Tibial nerve (tissue), 4 donors: ENCODE data around the gene CFAP299. TPM values are rescaled to one million over a fixed set of nuclear protein-coding genes. Genes with fewer than 3 reads are reported as not detected.

ENCODE experiments used
- DNase-seq, 2 donors: peaks; one replicate each; pipeline ENCODE4 v3.0.0-alpha.2; 2019; ENCODE audit warnings: low spot score in 2 of 2
- H3K27ac ChIP-seq, 4 donors: fragments of 200-600 bp; sonication (generic) in 3 of 4; one replicate each; pipeline ENCODE4 v1.5.1; 2017 to 2019; ENCODE audit warnings: mild to moderate bottlenecking in 1 of 4
- H3K27me3 ChIP-seq, 2 donors: fragments of 200-600 bp; sonication (generic) in 1 of 2; one replicate each; pipeline versions ENCODE4 v1.5.1 to v1.6.0; 2017 to 2019
- H3K36me3 ChIP-seq, 3 donors: fragments of 200-600 bp; sonication (generic); one replicate each; pipeline ENCODE4 v1.5.1; 2018 to 2019
- H3K4me1 ChIP-seq, 4 donors: fragments of 200-600 bp; sonication (generic) in 3 of 4; one replicate each; pipeline ENCODE4 v1.5.1; 2017 to 2019
- H3K4me3 ChIP-seq, 4 donors: fragments of 200-600 bp; sonication (generic) in 3 of 4; one replicate each; pipeline ENCODE4 v1.5.1; 2017 to 2019; ENCODE audit warnings: mild to moderate bottlenecking in 1 of 4, moderate library complexity in 1 of 4
- H3K9me3 ChIP-seq, 4 donors: fragments of 200-600 bp; sonication (generic) in 3 of 4; one replicate each; pipeline ENCODE4 v1.5.1; 2017 to 2019
- EP300 ChIP-seq, 2 donors: sonication (generic); formaldehyde crosslinking; IDR thresholded peaks; one replicate each; pipeline ENCODE4 v1.6.1; 2017; ENCODE audit warnings: antibody characterized with exemption in 2 of 2, mild to moderate bottlenecking in 1 of 2
- POLR2A ChIP-seq, 2 donors: fragments of 450-650 bp; IDR thresholded peaks; one replicate each; pipeline ENCODE4 v1.6.1; 2017; ENCODE audit warnings: antibody characterized with exemption in 2 of 2, mild to moderate bottlenecking in 2 of 2, moderate library complexity in 2 of 2
- WGBS, 2 donors: methylation state at CpG; one replicate each; pipeline ENCODE4 v1.1.5; 2018; 5-methylcytosine and 5-hydroxymethylcytosine counted together
- total RNA-seq, 4 donors: library from RNA; depleted of rRNA; stranded (reverse); fragments of >200 nt; gene quantifications; one replicate each; pipeline ENCODE4 v1.1.0, GENCODE V29; 2016
- TF ChIP-seq, protein P1 (sequence below), 5 experiments: fragments of 200-600 bp in 3 of 5; fragments of 450-650 bp in 2 of 5; sonication (generic) in 3 of 5; IDR thresholded peaks; one replicate each; pipeline ENCODE4 v1.5.1; 2016 to 2019; ENCODE audit warnings: antibody characterized with exemption in 5 of 5, mild to moderate bottlenecking in 3 of 5, moderate library complexity in 2 of 5

CFAP299 gene
- total RNA-seq, 4 donors from 2014 or later = under 0.01 to 0.87 (median 0.39) TPM; not detected in 1

DNA sequence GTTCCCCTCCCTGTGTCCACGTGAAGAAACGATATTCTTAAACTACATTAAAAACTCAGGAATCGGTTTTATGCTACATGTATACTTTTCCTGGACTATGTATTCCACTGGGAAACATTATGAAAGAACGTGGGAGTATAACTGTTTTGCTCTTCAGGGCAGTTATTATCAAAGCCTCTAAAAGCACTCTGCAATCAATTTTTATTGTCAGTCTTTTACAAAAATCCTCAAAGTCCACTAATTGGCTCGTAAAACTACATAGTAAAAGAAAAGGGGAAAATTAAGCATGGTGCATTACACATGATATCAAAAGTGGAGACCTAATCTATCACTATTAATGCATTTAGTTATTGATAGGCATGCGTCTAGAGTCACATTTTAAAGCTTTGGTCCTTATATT, 11.4 kb upstream of the CFAP299 start:
- 59 to 67% methylated on average over 6 of the region's 6 CpGs for whole genome bisulfite sequencing, 2 donors
- H3K36me3 ChIP-seq = no peaks in the 10 kb centered on the region
- TF ChIP-seq POLR2A (IDR thresholded peaks at IDR 0.05) = no peak
- no peak for TF ChIP-seq EP300 (IDR thresholded peaks at IDR 0.05)
- TF ChIP-seq, protein P1, sequence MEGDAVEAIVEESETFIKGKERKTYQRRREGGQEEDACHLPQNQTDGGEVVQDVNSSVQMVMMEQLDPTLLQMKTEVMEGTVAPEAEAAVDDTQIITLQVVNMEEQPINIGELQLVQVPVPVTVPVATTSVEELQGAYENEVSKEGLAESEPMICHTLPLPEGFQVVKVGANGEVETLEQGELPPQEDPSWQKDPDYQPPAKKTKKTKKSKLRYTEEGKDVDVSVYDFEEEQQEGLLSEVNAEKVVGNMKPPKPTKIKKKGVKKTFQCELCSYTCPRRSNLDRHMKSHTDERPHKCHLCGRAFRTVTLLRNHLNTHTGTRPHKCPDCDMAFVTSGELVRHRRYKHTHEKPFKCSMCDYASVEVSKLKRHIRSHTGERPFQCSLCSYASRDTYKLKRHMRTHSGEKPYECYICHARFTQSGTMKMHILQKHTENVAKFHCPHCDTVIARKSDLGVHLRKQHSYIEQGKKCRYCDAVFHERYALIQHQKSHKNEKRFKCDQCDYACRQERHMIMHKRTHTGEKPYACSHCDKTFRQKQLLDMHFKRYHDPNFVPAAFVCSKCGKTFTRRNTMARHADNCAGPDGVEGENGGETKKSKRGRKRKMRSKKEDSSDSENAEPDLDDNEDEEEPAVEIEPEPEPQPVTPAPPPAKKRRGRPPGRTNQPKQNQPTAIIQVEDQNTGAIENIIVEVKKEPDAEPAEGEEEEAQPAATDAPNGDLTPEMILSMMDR (IDR thresholded peaks at IDR 0.05) = no peak

DNA sequence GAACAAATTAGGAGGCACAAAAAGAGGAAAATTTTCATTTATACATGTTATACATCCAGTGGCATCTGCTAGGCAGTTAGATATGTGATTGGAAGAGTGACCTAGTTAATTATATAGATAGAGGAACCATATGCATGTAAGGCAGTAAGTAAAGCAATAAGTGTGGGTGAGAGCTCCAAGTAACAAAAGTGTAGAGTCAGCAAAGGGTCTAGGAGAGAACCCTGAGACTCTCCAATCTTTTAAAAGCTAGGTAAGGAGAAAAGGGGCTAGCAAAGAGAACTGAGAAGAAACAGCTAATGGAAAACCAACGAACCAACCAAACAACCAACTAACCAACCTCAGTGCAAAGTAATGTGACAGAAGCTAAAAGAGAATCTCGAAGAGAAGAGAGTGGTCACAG, 3.8 kb upstream of the CFAP299 start:
- WGBS, 2 donors = 75 to 80% methylated on average over 2 of the region's 2 CpGs

More for the DNA sequence above, 11.4 kb upstream of the CFAP299 start:
- no peak overlapping the region for H3K27ac ChIP-seq
- H3K27me3 ChIP-seq = no peaks in the 10 kb centered on the region
- no peak overlapping the region for H3K4me3 ChIP-seq
- no peak for DNase-seq
- H3K9me3 ChIP-seq = no peaks in the 10 kb centered on the region
- H3K4me1 ChIP-seq = no peaks in the 10 kb centered on the region

DNA sequence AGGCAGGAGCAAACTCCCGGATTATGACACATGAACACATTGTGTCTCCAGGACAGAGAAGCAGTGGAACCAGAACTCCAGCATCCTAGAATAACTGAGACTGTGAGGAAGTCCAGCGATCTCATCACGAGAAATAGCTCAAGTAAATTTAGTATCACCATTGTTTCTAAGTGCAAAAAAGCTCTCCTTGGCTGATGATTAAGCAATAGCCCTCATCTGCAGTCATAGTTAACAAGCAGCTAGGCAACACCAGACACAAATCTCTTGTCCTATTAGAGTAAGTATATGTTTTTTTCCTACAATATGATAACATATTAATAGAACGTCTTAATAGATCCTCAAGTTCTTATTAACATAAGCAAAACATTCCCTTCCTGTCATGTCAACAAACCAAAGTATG, 2.4 kb upstream of the CFAP299 start:
- H3K9me3 ChIP-seq = no peaks in the 10 kb centered on the region
- no peak for TF ChIP-seq POLR2A (IDR thresholded peaks at IDR 0.05)
- no peak for TF ChIP-seq EP300 (IDR thresholded peaks at IDR 0.05)
- TF ChIP-seq, protein P1 (IDR thresholded peaks at IDR 0.05) = no peak
- no peak overlapping the region for H3K4me3 ChIP-seq
- no peak for DNase-seq
- no peak overlapping the region for H3K27ac ChIP-seq
- peaks cover 0 to 6% of the 10 kb centered on the region in 2 donors for H3K27me3 ChIP-seq
- no peaks in the 10 kb centered on the region for H3K36me3 ChIP-seq
- 66 to 67% methylated on average over 4 of the region's 4 CpGs for WGBS, 2 donors
- H3K4me1 ChIP-seq = peaks cover 0 to 17% (median 3%) of the 10 kb centered on the region in 4 donors

More for the DNA sequence above, 3.8 kb upstream of the CFAP299 start:
- H3K4me1 ChIP-seq = peaks cover 0 to 16% (median 3%) of the 10 kb centered on the region in 4 donors
- H3K27me3 ChIP-seq = peaks cover 0 to 6% of the 10 kb centered on the region in 2 donors
- no peak for DNase-seq
- no peak overlapping the region for H3K4me3 ChIP-seq
- H3K27ac ChIP-seq = no peak overlapping the region
- no peak for TF ChIP-seq POLR2A (IDR thresholded peaks at IDR 0.05)
- no peaks in the 10 kb centered on the region for H3K36me3 ChIP-seq
- H3K9me3 ChIP-seq = no peaks in the 10 kb centered on the region

DNA sequence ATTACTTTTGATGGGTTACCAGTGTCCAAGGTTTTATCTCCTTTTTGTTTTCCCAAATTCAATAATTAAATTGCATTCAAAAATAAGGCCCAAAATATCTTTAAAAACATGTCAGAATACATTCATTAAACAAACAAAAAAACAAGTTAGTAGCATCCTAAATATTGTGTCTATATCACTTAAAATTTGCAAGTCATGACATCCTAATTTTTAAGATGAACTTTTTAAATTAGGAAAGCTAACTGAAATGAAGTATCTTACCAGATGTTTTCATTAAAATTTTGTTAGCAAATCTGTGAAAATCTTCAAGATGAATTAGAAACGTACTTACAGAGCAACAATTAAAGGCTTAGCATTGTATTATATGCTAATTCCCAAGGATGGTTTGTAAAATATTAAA, 962 bp upstream of the CFAP299 start:
- H3K27me3 ChIP-seq = peaks cover 0 to 6% of the 10 kb centered on the region in 2 donors
- no peak for DNase-seq
- H3K9me3 ChIP-seq = no peaks in the 10 kb centered on the region
- H3K4me1 ChIP-seq = peaks cover 0 to 17% (median 3%) of the 10 kb centered on the region in 4 donors
- no peaks in the 10 kb centered on the region for H3K36me3 ChIP-seq
- no peak overlapping the region for H3K4me3 ChIP-seq
- 63 to 73% methylated on average over 1 of the region's 1 CpG for WGBS, 2 donors
- no peak for TF ChIP-seq POLR2A (IDR thresholded peaks at IDR 0.05)
- no peak for TF ChIP-seq EP300 (IDR thresholded peaks at IDR 0.05)
- TF ChIP-seq, protein P1 (IDR thresholded peaks at IDR 0.05) = no peak
- H3K27ac ChIP-seq = no peak overlapping the region

DNA sequence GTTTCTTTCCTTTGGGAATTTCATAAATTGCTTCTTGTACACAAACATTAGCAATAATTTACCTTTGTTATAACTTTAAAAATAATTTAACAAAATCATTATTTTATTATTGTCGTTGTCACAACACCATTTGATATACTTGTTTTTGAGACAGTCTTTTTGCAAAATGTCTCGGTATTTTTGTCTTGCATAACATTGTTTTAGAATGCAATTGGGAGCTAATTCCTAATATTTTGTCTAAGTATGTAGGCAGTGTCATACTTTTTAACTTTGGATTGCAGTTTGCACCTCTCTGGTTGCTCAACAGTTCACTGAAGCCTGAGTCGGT, 340 bp upstream of the CFAP299 start:
- Histone ChIP-seq H3K27ac (no peak overlapping the region), H3K4me1 (peaks cover 0 to 17% (median 3%) of the 10 kb centered on the region in 4 donors), H3K9me3 (no peaks in the 10 kb centered on the region), H3K27me3 (peaks cover 0 to 6% of the 10 kb centered on the region in 2 donors), H3K4me3 (peak overlapping the region; percentile 42 to 65 (median 54)), H3K36me3 (no peaks in the 10 kb centered on the region)
- TF ChIP-seq EP300 (IDR thresholded peaks at IDR 0.05) = no peak
- no peak for TF ChIP-seq POLR2A (IDR thresholded peaks at IDR 0.05)
- TF ChIP-seq, protein P1 (IDR thresholded peaks at IDR 0.05) = no peak
- DNase-seq = no peak
- WGBS, 2 donors = 10 to 11% methylated on average over 3 of the region's 3 CpGs

DNA sequence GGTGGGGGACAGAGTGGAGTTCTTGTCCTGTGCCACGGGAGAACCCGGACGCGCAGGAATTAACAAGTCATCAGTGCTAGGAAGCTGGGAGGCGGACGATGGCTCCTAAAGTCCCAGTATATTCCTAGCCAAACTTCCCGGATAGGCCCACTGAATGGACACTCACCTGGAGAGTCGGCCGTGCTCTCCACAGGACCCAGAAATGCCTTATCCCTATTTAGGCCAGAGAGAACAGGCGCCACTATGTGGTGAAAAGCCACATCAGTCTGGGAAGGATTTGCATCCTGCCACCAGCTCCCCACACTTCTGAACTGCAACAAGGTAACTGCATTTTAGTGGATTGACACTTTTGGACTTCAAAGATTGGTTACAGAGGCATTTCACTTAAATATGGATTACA, 1.1 kb downstream of the CFAP299 start:
- Histone ChIP-seq H3K9me3 (no peaks in the 10 kb centered on the region), H3K36me3 (no peaks in the 10 kb centered on the region), H3K4me3 (peak overlapping the region in 1 of 4 donors; percentile 59), H3K4me1 (peaks cover 0 to 17% (median 3%) of the 10 kb centered on the region in 4 donors), H3K27ac (no peak overlapping the region), H3K27me3 (peaks cover 0 to 6% of the 10 kb centered on the region in 2 donors)
- 10 to 19% methylated on average over 10 of the region's 10 CpGs for WGBS, 2 donors
- TF ChIP-seq EP300 (IDR thresholded peaks at IDR 0.05) = no peak
- no peak for TF ChIP-seq POLR2A (IDR thresholded peaks at IDR 0.05)
- TF ChIP-seq, protein P1 (IDR thresholded peaks at IDR 0.05) = no peak
- no peak for DNase-seq
